HL-60 (cell line): ENCODE data around the gene AZIN2.

Source experiments
- DNase-seq, 2 experiments: peaks; one replicate each; pipeline ENCODE4 v3.0.0-alpha.2; 2010 to 2020; ENCODE audit warnings: low read depth in 1 of 2, low spot score in 1 of 2
- H3K27ac ChIP-seq: fragments of 250-450 bp; sonication (Bioruptor Pico); replicated peaks from 2 replicates; pipeline ENCODE4 v1.5.1; 2020; ENCODE audit warnings: mild to moderate bottlenecking, moderate library complexity
- H3K27me3 ChIP-seq: fragments of 250-450 bp; sonication (Bioruptor Pico); 2 replicates; pipeline ENCODE4 v1.5.1; 2021; ENCODE audit warnings: mild to moderate bottlenecking, moderate library complexity; ENCODE audit not compliant: insufficient read depth, poor library complexity, severe bottlenecking
- H3K4me3 ChIP-seq: replicated peaks from 2 replicates; pipeline ENCODE4 v1.5.1; 2011; ENCODE audit warnings: mild to moderate bottlenecking, control low read depth, low read length; ENCODE audit not compliant: insufficient read depth
- GABPA ChIP-seq: IDR thresholded peaks from 2 replicates; pipeline ENCODE4 v1.6.1; 2012; ENCODE audit warnings: low read depth
- POLR2AphosphoS5 ChIP-seq: IDR thresholded peaks from 2 replicates; pipeline ENCODE4 v1.6.1; 2012; ENCODE audit warnings: low read depth
- SPI1 ChIP-seq: IDR thresholded peaks from 2 replicates; pipeline ENCODE4 v1.6.1; 2012; ENCODE audit warnings: low read depth, mild to moderate bottlenecking, borderline replicate concordance
- TF ChIP-seq, protein P1 (sequence below): IDR thresholded peaks from one replicate; pipeline ENCODE4 v1.5.1; 2011; ENCODE audit warnings: low read length, control low read depth, inconsistent platforms; ENCODE audit not compliant: insufficient read depth
- TF ChIP-seq, protein P2 (sequence below): IDR thresholded peaks from 2 replicates; pipeline ENCODE4 v1.6.1; 2012; ENCODE audit warnings: low read depth; ENCODE audit not compliant: insufficient replicate concordance

Gene AZIN2

DNA sequence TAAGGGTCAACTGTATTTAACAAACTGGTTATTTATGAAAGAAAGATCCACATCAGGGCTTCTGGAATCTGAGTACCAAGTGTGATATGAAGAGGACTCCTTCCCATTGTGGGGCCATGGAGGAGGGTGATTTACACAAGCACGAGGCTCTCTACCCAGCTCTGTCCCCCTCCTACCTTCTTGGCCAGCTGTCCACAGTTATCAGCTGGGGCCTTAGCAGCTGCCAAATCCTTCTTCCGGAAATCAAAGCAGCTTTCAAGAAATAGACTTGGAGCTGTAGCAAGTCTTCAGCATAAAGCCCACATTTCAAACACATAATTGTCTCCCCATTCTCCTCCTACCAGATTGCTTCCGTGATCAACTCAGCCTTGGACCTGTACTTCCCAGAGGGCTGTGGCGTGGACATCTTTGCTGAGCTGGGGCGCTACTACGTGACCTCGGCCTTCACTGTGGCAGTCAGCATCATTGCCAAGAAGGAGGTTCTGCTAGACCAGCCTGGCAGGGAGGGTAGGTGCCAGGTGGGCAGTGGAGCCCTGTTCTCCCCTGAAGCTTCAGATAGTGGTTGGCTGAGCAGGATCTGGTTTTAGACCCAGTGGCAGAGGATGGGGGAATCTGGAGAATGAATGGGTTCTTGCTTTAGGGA lies 15.5 kb downstream of the AZIN2 start:
- no peaks in the 10 kb centered on the region for H3K27me3 ChIP-seq
- H3K4me3 ChIP-seq: no peak overlapping the region
- TF ChIP-seq, protein P1, sequence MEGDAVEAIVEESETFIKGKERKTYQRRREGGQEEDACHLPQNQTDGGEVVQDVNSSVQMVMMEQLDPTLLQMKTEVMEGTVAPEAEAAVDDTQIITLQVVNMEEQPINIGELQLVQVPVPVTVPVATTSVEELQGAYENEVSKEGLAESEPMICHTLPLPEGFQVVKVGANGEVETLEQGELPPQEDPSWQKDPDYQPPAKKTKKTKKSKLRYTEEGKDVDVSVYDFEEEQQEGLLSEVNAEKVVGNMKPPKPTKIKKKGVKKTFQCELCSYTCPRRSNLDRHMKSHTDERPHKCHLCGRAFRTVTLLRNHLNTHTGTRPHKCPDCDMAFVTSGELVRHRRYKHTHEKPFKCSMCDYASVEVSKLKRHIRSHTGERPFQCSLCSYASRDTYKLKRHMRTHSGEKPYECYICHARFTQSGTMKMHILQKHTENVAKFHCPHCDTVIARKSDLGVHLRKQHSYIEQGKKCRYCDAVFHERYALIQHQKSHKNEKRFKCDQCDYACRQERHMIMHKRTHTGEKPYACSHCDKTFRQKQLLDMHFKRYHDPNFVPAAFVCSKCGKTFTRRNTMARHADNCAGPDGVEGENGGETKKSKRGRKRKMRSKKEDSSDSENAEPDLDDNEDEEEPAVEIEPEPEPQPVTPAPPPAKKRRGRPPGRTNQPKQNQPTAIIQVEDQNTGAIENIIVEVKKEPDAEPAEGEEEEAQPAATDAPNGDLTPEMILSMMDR: no peak
- TF ChIP-seq POLR2AphosphoS5 (no peak), SPI1 (no peak), GABPA (no peak)
- TF ChIP-seq, protein P2, sequence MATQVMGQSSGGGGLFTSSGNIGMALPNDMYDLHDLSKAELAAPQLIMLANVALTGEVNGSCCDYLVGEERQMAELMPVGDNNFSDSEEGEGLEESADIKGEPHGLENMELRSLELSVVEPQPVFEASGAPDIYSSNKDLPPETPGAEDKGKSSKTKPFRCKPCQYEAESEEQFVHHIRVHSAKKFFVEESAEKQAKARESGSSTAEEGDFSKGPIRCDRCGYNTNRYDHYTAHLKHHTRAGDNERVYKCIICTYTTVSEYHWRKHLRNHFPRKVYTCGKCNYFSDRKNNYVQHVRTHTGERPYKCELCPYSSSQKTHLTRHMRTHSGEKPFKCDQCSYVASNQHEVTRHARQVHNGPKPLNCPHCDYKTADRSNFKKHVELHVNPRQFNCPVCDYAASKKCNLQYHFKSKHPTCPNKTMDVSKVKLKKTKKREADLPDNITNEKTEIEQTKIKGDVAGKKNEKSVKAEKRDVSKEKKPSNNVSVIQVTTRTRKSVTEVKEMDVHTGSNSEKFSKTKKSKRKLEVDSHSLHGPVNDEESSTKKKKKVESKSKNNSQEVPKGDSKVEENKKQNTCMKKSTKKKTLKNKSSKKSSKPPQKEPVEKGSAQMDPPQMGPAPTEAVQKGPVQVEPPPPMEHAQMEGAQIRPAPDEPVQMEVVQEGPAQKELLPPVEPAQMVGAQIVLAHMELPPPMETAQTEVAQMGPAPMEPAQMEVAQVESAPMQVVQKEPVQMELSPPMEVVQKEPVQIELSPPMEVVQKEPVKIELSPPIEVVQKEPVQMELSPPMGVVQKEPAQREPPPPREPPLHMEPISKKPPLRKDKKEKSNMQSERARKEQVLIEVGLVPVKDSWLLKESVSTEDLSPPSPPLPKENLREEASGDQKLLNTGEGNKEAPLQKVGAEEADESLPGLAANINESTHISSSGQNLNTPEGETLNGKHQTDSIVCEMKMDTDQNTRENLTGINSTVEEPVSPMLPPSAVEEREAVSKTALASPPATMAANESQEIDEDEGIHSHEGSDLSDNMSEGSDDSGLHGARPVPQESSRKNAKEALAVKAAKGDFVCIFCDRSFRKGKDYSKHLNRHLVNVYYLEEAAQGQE: no peak
- no peak for DNase-seq
- no peak overlapping the region for H3K27ac ChIP-seq

DNA sequence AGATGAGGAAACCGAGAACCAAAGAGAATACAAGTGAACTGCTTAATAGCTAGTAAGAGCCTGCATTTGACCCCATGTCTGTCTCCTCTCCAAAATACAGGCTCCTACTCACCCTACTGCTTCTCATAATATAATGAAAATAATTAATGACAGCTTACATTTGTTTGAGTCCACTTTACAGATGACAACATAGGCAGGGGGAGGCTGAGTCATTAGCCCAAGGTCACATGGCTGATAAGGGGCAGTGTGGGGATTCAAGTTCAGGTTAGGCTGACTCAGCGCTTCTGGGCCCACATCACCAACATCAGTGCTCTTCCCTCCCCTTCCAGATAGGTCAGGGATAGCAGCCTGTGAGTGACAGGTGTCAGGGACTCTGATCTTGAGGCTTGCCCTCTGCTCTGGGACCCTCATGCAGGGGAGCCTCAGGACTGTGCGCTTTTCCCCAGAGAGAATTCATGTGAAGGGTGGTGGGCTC lies 16.2 kb downstream of the AZIN2 start:
- Histone ChIP-seq H3K27me3 (no peaks in the 10 kb centered on the region), H3K4me3 (no peak overlapping the region), H3K27ac (no peak overlapping the region)
- DNase-seq: no peak
- TF ChIP-seq, protein P2: no peak
- TF ChIP-seq POLR2AphosphoS5 (no peak), SPI1 (no peak), GABPA (no peak)
- TF ChIP-seq, protein P1: no peak

DNA sequence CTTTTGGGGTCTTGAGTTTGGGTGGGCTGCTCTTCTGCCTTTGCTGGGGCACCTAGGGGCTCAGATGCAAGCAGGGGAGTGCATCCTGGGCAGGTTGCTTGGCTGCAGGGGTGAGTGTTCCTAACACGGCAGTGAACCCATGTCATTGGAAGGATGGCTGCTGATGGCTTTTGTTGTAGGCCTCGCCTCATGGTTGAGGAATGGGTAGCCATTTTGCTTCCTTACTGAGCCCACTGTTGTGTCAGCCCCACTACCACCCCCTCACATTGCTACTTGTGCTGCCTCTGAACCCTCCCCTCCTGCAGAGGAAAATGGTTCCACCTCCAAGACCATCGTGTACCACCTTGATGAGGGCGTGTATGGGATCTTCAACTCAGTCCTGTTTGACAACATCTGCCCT lies 16.8 kb downstream of the AZIN2 start:
- TF ChIP-seq GABPA: no peak
- no peak for TF ChIP-seq SPI1
- no peak for TF ChIP-seq POLR2AphosphoS5
- TF ChIP-seq, protein P2: no peak
- TF ChIP-seq, protein P1: no peak
- no peak overlapping the region for H3K4me3 ChIP-seq
- H3K27me3 ChIP-seq: no peaks in the 10 kb centered on the region
- H3K27ac ChIP-seq: peak overlapping the region; percentile 28; the same call in 1 of the 2 replicates
- no peak for DNase-seq
